Left colon (tissue), 2 donors: Measurements from ENCODE around the gene PHACTR3. TPM values are rescaled to one million over a fixed set of nuclear protein-coding genes. Genes with fewer than 3 reads are reported as not detected.

Experiments used
- ATAC-seq: fragments of 200-7000 bp; cut with Tn5 transposase; one replicate; pipeline ENCODE4 v1.9.1; 2020; ENCODE audit warnings: mild to moderate bottlenecking, moderate library complexity
- DNase-seq, 2 donors: peaks; one replicate each; pipeline ENCODE4 v3.0.0-alpha.2; 2020
- intact Hi-C, 2 donors: fragments of 100-400 bp; cut with DNase I in 1 of 2; cut with micrococcal nuclease in 1 of 2; formaldehyde crosslinking; loops; one replicate each; pipeline versions ENCODE4 v1.11.2 to v1.14.0; 2022; cut with DNase I, micrococcal nuclease
- total RNA-seq, 2 donors: library from RNA; stranded (reverse); fragmentation: NEBNext Ultra II Directional; extraction: Animal tissue kit (Norgen Biotek cat#: 25700); gene quantifications; one replicate each; pipeline ENCODE4 v1.2.1, GENCODE V29; 2021
- donor health status: DM: no; HTN: no; CAD: no.
- donor health status: DM: yes; HTN: yes; CAD: no.

Gene PHACTR3
- total RNA-seq, 2 donors from 2014 or later, result 0.47 to 5.5 TPM

DNA sequence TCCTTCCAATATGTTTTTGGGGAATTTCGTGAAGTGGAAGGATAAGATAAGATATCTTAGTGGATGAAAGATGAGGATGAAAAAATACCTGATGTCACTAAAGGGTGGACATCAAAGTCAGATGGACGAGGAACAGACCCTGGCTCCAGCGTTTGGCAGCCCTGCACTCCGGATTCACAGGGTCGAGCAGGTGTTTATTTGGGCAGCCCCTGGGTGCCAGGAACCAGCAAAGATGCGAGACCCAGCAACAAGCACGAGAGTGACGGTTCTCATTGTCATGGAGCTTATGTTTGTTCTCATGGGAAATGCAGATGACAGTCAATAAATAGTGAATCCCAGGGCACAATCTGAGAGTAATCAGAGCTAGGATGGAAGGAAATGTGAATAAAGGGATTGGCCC is 131.1 kb downstream of the PHACTR3 start:
- ATAC-seq (no peak), DNase-seq (no peak)
- intact Hi-C loops, result no loop called here

DNA sequence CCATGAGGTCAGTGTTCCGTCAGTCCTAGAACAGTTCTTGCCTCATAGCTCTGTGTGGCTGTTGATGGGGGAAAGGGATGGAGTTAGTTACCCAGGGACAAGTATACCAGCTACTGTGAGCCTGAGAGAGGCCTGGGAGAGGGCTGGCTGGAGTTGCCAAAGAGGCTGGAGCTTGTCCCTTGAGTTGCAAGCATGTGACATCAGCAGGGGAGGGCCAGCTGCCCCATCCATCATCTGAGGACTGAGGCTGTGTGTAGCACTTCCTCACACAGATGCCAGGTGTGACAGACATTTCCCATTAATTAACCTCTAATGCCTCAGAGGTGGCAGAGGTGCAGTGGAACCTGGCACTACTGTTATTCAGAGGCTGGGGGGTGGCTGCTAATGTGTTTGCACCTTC is 131.6 kb downstream of the PHACTR3 start:
- intact Hi-C loops, result no loop called here
- DNase-seq (no peak), ATAC-seq (no peak)

DNA sequence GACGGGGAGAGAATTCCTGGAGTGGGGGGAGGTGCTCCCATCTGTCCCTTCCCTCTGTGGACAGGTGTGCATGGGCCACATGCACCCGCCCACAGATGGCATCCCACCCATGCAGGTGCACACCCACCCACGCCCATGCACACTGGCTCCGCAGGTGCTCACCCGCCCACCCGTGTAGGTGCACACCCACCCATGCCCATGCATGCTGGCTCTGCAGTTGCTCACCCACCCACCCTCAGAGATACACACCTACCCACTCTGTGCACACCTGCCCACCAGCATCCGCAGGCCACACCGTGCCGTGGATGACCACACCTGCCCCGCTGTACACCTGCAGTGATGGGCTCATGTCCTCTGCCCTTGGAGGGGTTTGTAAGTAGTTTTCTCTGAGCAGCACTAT is 132.0 kb downstream of the PHACTR3 start:
- intact Hi-C loops, result no loop called here
- DNase-seq, result no peak
- ATAC-seq, result no peak

DNA sequence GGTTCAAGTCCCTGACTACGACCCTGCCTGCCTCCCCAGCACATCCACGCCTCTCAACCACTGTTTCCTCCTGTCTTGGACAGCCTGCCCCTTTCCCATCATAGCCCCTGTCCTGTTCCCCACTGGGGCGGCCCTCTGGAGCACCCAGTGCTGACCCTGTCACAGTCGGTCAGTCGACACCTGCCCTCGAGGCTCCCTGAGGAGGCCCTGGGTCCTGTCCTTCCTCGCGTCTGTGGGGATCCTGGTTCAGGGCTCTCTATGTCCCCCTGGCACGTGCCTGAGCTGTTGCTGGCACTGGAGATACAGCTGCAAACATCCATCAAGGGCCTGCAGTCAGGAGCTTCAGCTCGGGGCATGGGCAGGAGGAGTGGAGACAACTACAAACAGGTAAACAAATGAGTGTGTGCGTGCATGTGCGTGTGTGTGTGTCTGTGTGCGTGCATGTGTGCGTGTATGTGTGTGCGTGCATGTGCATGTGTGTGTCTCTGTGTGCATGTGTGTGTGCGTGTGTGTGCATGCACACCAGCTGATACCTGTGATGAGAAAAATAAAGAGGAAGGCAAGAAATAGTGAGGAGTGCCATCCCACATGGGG is 132.8 kb downstream of the PHACTR3 start:
- no peak for ATAC-seq
- DNase-seq, result no peak
- intact Hi-C loops, result no loop called here

DNA sequence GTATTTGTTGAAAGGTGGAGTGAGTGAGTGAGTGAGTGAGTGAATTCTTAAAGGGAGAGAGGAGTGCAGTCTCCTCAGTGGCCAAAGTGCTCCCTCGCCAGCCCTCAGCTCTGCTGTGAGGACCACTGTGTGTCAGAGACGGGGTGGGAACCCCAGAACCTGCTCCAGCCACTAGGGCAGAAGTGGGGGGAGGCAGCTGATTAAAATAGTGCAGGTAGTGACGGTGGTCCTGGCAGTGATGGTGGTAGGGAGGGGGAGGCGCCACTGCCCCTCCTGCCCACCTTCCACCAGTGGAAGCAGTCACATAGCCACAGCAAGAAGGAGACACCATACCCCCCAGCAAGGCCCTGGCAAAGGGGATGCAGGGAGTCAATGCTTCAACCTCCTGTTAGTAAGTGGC is 133.5 kb downstream of the PHACTR3 start:
- ATAC-seq (no peak), DNase-seq (no peak)

DNA sequence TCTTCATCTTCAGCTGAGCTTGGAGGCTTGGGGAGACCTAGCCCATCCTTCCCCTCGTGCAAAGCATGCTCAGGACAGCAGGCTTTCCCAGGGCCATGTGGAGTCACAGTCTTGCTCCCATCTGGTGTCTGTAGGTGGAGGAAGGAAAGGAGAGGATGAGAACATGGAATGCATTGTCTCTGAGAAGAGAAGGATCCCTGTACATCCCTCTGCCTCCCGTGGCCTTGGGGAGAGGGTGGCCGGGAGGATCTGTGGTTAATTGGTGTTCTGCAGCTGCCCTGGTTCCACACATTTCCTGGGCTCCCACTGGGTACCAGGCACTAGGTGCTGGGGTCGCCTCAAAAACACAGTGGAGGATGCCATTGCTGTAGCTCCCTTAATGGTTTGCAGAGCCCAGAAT is 134.5 kb downstream of the PHACTR3 start:
- ATAC-seq (no peak), DNase-seq (no peak)
- intact Hi-C loops, result no loop called here

More for the DNA sequence above, 133.5 kb downstream of the PHACTR3 start:
- intact Hi-C loops, result no loop called here

DNA sequence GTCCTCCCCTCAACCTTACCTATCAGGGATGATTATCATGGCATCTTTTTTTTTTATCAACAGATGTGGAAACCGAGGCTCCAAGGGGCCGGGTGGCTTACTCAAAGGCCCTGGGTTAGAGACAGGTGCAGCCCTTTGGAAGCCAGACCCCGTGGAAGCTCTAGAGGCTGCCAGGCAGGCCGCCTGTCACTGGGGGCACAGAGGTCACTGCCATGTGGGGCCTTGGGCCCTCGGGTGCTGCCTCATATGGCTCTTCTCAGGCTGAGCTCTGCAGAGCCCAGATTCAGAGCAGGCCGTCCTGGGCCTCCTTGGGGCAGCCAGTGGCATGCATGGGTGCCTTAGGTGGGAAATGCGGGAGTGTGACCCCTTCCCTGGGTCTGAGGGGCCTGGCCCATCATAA is 136.3 kb downstream of the PHACTR3 start:
- intact Hi-C loops, result no loop called here

DNA sequence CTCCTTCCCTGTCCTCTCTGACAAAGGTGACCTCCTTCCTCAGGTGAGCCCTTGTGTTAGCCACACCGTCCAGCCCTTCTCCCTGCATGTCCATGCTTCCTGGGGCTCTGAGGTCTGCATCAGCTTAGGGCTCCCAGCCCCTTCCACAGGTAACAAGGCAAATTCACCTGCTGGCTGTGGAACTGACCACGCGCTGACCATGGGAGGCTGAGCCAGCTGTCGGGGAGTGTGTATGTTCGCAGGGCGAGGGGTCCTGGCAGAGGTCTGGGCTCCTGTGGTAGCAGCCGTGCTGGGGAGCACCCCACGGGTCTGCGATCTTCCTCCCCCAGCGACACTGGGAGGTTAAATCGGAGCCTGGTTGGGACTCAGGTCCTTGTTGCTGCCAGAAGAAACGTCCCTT is 136.7 kb downstream of the PHACTR3 start:
- DNase-seq (no peak), ATAC-seq (no peak)
- intact Hi-C loops, result no loop called here

More for the DNA sequence above, 136.3 kb downstream of the PHACTR3 start:
- DNase-seq, result no peak
- no peak for ATAC-seq

DNA sequence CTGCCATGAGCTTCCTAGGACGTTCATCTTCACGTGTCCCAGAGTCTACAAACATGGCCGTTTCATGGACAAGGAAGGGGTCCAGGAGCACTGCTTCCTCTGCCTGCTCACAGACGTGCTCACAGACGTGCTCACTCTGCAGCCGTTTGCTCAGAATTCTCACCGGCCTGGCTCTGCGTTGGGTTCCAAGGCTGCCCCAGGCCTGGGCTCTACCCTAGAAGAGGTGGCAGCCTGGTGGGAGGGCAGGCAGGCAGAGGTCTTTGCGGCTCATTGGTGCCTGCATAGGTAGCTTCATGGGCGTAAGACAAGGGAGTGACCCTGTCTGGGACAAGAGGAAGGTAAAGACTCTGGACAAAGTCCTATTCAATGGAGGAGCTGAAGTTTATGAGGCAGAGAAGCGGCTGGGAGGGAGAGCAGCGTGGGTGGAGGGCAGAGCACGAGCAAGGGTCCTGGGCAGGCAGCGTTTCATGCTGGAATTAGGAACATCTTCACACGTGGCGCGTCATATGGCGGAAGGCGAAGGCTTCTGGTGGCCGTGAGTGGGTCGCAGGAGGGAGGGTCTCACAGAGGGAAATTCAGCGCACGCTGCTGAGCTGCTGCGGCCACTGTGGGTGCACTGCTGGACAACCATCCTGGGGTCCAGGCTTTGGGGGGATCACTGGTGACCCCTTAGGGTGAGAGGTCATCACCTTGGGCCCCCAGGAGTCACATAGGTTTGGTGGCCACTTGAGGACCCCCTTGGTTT is 138.2 kb downstream of the PHACTR3 start:
- DNase-seq (no peak), ATAC-seq (no peak)
- intact Hi-C loops, result no loop called here

DNA sequence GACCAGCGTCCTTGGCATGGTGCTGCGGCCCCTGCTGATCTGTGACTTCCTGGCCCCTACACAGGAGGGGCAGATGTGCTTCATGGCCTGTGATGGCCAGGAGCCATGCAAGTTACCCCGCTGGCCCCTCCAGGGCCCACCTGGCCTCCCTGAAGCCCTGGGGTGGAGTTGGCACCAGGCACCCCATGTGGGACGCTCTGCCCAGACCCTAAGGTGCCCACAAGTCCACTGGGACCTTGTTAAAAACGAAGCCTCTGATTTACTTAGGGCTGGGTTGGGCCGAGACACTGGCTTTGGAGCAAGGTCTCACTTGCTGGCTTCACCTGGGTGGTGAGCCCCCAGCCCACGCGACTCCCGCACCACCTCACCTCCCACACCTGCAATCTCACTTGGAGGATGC is 139.0 kb downstream of the PHACTR3 start:
- intact Hi-C loops, result no loop called here
- ATAC-seq (no peak), DNase-seq (no peak)

DNA sequence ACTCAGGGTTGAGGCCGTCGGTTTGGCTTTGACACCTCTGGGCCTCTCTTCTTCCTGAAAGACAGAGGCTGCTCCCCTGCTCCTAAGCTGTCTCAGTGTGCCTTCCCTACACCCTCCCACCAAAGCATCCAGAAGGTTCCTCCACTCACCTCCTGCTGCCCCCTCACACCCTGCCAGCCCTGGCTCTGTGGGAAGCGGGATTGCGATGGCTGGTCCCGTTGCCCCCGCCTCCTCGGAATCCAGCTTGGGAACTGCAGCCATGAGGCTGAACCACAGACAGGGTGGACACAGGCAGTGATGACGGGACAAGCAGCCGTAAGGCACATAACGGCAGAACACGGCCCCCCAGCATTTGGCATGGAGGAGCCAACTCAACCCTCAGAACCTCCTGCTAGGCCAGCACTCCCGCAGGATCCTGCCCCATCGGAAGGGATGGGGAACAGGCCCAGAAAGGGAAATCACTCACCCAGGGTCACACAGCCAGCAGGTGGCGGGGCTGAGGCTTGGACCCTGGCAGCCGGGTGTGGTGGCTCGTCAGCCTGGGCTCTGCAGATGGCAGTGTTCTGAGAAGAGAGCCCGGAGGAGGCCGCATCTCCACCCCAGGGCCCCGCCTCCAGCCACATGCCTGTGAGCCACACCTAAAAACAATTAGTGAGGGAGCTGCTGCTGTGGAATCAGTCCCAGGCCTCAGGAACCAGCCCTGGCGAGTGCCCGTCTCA is 139.6 kb downstream of the PHACTR3 start:
- ATAC-seq (peak; percentile 74), DNase-seq (peak in 1 of 2 donors; percentile 35)
- intact Hi-C loops, result no loop called here

DNA sequence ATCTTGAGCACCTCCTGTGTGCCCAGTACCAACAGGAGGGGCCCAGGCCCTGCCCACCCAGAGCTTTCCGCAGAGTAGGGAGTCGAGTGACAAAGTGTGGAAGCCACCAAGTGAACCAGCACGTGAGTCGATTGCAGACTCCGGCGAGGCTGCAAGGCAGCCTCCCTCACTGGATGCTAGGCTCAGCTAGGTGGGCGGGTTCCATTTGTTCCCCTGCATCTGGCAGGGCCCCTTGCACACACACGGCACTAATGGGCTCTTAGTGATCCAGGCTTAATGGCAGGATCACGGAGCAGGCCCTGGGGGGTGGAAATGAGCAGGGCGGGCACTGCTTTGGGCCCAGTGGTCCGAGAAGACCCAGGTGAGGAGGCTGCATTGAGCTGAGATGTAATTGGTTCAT is 140.4 kb downstream of the PHACTR3 start:
- intact Hi-C loops, result no loop called here
- ATAC-seq, result no peak
- no peak for DNase-seq

DNA sequence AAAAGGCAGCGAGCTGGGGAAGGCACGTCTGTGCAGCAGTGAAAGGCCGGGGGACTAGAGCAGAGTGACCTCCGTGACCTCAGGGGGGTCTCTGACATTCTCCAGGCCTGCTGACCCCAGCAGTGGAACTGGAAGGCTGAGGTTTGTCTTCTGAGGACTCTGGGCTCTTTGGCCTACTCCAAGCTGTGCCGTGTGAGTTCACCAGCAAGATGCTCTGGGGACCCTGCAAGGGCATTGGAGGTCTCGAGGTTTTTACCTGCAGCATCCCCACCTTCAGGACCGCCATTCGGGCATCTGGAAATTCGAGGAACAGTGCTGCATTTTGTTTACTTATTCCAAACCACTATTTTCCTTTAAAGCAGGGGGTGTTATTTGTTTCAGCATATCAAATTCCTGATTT is 140.9 kb downstream of the PHACTR3 start:
- intact Hi-C loops, result no loop called here
- DNase-seq (no peak), ATAC-seq (no peak)

DNA sequence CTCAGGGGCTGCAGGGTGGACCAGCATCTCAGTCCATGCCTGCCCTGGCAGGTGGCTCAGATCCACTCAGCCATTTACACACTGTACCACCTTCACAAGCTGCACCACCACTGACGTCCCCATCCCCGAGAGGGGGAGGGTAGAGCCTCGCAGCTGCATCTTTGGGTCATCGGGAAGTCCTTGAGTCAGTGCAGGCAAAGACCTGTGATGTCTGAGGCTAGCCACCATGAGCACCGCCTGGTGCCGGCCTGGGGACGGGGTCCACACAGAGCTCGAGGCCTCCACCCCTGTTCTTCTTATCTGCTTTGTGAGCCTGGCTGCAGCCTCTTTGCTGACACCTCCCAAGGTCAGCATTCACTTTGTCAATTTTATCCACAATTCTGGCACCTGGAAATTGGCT is 141.4 kb downstream of the PHACTR3 start:
- no peak for DNase-seq
- no peak for ATAC-seq
- intact Hi-C loops, result no loop called here

DNA sequence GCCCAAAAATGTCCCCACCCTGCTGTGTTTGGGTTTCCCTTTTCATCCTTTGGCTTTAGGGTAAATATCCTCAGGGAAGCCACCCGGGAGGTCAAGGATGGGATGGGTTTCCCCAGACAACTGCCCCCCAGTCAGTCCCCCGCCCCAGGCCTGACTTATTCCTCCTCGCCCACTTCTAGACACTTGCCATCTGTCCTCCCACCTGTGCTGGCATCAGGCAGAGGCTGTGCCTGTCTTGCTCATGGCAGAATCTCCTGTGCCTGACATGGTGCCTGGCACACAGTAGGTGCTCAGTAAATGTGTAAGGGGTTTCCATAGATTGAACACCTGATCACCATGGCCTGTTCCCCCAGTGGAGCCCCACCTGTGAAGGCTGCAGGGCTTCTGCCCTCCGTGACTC is 141.8 kb downstream of the PHACTR3 start:
- no peak for DNase-seq
- intact Hi-C loops, result no loop called here
- ATAC-seq, result no peak

DNA sequence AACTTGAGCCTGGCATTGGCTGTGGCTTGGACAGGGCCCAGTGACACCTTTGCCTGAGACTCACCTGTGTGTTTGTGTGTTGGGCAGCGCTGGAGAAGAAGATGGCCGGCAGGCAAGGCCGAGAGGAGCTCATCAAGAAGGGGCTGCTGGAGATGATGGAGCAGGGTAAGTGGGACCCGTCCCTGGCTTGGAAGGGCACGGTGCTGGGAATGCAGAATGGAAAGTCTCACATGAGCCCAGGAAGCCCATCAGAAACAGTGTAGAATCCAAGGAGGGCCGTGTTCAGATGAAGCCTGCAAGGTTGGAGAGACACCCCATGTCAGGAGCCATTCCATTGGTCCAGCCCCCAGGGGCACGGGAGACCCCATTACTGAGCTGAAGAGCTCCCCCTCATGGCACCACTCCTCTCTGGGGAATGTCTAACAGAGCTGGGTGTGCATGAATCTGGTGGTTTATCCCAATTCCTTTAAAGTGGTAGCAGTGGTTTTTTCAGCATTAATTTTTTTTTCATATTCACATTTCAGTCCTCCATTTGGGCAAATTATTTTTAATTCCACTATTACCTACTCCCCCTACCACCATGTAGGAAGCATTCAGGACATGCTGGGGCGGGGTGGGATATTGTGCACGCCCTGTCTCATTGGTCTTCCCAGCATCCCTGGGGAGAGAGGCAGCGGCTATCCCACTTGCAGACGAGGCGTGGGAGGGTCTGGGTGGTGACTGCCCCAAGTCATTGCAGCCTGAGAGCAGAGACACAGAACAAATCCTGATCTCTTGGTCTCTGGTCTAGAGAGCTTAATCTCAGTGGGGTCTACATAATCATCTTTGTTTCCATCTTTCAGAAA is 143.6 kb downstream of the PHACTR3 start:
- intact Hi-C loops, result no loop called here
- DNase-seq (no peak), ATAC-seq (no peak)

DNA sequence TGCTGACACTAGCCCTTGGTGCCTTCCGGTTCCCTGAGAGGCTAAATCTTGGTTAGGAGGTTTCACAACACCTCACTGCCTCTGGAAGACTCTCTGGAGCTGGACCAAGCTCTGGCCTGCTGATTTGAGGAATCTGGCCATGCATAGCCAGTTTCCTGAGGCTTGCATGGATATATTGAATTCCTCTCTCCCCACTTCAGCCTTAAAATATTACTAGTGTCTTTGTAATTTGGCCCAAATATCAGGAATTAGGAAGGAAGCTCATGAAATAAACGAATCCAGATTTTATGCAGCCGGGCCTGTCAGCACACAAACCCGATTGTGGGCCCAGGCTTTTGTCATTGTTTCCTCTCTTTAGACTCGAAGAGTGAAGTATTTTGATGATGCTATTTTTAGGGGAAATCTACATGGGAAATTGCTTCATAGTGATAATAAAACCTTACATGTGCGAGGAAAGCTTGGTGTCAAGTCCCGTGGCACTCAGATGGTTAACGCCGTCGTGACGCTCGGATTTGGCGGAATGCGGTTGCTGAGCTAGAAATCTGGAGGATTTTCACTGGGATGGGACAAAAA is 144.4 kb downstream of the PHACTR3 start:
- intact Hi-C loops, result no loop called here
- DNase-seq, result no peak
- no peak for ATAC-seq

DNA sequence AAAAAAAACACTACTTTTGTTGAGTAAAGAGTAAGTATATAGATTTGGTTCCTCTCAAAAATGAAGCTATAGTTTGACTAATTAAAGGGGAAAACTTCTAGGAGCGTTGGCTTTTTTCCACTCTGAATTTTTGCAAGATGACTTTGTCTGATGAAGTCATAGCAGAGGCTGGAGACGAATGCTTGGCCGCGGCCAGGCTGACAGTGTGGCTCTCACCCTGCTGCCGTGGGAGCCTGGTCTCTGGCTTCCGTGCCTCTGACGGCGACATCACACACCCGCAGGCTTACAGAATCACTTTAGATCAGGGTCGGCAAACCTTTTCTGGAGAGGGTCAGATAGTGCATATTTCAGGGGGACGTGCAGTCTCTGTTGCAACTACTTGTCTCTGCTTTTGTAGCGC is 145.0 kb downstream of the PHACTR3 start:
- ATAC-seq (no peak), DNase-seq (no peak)
- intact Hi-C loops, result no loop called here

DNA sequence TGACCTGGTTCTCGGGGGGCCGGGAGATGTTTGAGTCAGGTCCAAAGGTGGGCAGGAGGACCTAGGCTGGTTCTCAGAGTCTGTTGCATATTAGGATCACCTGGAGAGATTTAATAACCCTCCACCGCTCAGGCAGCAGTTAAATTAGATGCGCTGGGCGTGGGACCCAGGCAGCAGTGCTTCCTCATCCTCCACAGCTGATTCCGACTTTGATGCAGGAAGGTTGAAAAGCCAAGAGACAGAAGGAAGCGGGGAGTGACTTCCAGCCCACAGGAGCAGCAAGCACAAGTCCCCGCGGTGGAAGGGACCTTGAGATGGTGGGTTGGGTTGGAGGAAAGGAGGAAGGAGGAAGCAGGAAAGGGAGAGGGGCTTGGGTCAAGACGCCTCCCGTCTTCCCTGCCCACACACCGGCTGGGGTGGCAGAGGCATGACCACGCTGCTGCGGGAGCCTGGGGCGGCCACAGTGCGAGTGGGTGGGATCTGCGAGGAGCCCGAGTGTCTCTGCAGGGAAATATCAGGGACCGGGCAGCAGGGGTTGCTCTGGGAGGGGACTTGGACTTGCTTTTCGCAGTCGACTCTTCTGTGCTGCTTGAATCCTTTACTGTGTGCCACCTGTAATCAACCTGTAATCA is 146.0 kb downstream of the PHACTR3 start:
- no peak for DNase-seq
- intact Hi-C loops, result loop anchor here (5.0 to 10.0 kb wide), 2 partner anchors 176 to 178 kb away; no protein-coding TSS in a partner anchor

More for the DNA sequence above, 146.0 kb downstream of the PHACTR3 start:
- no peak for ATAC-seq
